Smooth muscle cell of the umbilical artery (primary cell): ENCODE measurements around the gene RFTN2. TPM values are rescaled to one million over a fixed set of nuclear protein-coding genes. Genes with fewer than 3 reads are reported as not detected.

Experiments used
- total RNA-seq: library from RNA; depleted of rRNA; stranded (reverse); fragments of >200 nt; gene quantifications from 2 replicates; pipeline ENCODE4 v1.2.3, GENCODE V29; 2014

Gene RFTN2
- total RNA-seq = 4.2 and 5.9 TPM in 2 replicates

GRCh38 chr2:197675246-197675645 lies at the start of gene RFTN2:
TSS of gene RFTN2 (minus strand) at chr2:197675587. CDS start at chr2:197675458, 129 bp downstream.

DNA sequence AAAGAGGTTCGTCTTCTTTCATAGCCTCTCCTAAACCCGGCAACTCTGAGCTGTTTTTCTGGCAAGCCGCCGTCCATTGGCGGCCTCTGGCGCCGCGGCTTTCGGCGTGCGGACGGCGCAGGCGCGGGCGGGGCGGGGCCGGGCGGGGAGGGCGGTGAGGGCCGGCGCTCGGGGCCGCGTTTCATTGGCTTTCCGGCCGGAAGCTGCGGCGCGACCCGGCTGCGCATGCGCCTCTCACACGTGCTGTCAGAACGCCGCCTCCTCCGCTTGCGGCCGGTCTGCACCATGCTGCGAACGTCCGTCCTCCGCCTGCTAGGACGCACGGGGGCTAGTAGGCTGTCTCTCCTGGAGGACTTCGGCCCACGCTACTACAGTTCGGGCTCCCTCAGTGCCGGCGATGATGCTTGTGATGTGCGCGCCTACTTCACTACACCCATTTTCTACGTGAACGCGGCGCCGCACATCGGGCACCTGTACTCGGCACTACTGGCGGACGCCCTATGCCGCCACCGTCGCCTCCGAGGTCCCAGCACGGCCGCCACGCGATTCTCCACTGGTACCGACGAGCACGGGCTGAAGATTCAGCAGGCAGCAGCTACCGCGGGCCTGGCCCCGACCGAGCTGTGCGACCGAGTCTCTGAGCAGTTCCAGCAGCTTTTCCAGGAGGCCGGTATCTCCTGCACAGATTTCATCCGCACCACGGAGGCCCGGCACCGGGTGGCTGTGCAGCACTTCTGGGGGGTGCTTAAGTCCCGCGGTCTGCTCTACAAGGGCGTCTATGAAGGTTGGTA lies 29.9 kb upstream of the RFTN2 start, which contains the start of gene MARS2:
Gene MARS2 (plus strand): TSS at position 249 of the 791 bp plus-strand sequence. CDS start 37 bp downstream, at position 286.

Other genes starting within 250 kb of the RFTN2 start
- 244 and 257 TPM in 2 replicates for gene SF3B1, start 240.6 kb downstream of the RFTN2 start, total RNA-seq
- gene COQ10B, start 222.0 kb downstream of the RFTN2 start, total RNA-seq = 55.2 and 72.2 TPM in 2 replicates
- 207 and 385 TPM in 2 replicates for gene HSPD1, start 175.7 kb downstream of the RFTN2 start, total RNA-seq
- gene HSPE1, start 175.2 kb downstream of the RFTN2 start, total RNA-seq = 107 and 118 TPM in 2 replicates
- 31.5 and 41.9 TPM in 2 replicates for gene MOB4, start 159.5 kb downstream of the RFTN2 start, total RNA-seq
- gene MARS2, start 29.8 kb upstream of the RFTN2 start, total RNA-seq = 4.8 and 6.7 TPM in 2 replicates
- gene BOLL, start 109.7 kb upstream of the RFTN2 start, total RNA-seq = not detected in 2 replicates
- gene PLCL1, start 129.0 kb upstream of the RFTN2 start, total RNA-seq = 1.5 and 2.2 TPM in 2 replicates